DMS53 treated with DMSO at 0.1 percent for 48 hours (cell line): ENCODE results near the gene RAPGEF4.

Source experiments
- DNase-seq: peaks from one replicate; lab custom pipeline; 2025; ENCODE audit not compliant: unreplicated experiment; lab: John Stamatoyannopoulos, UW

The RAPGEF4 gene

DNA sequence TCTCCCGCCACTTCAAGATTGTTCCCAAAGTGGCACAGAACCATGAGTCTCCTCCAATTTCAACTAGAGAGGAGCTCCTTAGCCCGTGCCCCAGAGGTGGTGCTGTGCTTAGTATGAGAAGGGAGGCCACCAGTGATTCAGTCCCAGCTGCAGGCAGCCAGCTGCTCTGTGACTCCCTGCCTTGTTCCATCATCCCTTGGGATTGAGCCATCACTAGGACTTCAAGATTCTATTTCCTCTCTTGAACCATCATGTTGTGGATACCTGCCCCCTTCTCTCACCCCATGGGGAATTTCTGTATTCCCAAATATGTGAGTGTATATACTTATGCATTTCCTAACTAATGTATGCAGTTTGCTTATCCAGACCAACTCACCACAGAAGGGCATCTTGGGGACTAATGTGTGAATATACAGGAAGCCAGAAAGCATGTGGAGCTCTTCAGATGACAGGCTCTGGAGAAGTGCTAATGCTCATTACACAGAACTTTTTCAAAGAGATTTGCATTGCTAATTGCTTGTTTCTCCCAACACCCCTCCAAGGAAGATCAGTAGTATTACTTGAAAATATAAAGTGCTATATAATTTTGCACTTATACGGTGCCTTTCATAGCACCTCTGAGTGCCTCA is 229.0 kb downstream of the RAPGEF4 start:
- DNase-seq = no peak

GRCh38 chr2:172965433-172966212 is 230.0 kb downstream of the RAPGEF4 start:
- DNase-seq = no peak

DNA sequence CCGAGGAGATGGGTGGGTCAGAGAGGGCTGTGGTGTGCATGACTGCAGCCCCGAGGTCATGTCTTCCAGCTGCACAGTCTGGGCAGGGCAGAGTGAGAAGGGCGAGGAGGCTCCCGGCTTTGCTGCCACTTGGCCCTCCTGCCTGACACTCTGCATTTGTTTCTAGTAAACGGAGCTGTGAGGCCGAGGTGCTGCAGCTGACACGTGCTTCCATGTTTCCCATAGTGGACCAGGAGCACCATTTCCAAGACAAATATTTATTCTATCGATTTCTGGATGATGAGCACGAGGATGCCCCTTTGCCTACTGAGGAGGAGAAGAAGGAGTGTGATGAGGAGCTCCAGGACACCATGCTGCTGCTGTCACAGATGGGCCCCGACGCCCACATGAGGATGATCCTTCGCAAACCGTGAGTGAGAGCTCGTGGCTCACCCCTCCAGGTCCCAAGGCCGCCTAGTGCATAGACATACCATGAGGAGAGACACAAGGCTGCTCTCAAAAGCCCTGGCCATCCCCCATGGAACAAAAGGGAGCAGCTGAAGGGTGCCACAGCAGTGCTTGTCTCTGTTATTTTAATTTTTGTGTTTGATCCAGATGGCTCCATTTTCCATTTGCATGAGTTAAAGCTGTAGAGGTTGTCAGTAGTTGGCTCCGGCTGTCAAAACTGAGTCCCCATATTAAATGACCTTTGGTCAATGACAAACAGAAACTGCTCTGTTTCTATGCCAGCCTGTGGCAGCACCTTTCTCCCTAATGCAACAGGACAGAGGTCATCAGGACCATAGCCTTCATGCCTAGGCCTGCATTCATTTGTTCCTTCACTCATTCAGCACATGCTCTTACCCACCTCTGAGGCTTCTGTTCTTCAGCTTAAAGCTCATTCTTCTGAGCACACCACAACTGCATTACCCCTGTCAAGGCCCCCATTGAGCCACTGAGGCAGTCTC is 231.7 kb downstream of the RAPGEF4 start:
- no peak for DNase-seq

DNA sequence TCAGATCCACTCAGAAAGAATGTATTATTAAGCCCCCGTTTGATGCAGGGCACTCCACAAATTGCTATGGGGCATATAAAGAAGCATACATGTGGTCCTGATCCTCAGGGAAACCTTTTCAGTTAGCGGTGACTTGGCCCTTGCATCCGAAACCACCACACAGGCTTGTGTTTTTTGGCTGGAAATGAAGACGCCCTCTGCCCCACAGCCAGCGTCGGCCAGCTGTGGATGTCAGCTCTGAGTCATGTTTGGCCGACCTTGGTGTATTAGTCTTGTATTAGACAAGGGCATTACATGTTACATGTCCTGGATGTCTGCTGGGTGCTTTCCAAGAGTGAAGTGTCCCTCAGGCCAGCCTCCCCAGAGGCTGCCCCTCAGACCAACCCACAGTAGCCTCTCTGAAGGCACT is 232.4 kb downstream of the RAPGEF4 start:
- no peak for DNase-seq

DNA sequence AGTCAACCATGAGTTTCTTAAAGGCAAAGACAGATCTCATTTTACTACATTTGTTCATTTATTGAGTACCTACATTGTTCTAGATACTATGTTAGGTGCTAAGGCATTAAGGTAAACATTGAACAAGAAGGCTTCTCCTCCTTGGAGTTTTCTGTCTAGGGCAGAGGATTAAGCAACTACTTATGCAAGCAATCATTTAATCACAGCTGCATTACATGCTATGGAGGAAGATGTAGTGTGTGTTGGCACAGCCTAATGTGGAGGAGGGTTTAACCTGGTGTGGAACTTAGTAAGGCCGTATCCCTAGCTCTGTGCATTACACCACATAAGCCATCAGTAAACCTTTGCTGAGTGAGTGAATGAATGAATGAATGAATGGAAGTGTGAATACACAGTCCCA is 233.5 kb downstream of the RAPGEF4 start:
- DNase-seq = no peak

DNA sequence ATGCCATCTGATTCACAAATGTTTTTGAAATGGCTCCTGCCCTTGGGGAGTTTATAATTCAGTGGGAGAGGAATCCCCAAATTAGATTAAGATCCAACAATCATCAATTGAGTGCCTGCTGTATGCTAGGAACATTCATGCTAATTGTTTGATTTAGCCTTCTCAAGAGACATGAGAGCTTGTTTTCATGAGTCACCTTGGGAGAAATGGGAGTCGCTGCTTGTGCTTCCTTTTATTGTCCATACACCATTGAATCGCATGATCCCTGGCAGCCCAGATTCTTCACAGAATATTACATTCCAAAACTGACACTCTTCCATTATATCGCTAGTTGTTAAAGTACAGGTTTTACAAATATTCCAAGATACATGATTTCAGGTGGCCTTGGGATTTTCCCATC is 234.0 kb downstream of the RAPGEF4 start:
- no peak for DNase-seq

DNA sequence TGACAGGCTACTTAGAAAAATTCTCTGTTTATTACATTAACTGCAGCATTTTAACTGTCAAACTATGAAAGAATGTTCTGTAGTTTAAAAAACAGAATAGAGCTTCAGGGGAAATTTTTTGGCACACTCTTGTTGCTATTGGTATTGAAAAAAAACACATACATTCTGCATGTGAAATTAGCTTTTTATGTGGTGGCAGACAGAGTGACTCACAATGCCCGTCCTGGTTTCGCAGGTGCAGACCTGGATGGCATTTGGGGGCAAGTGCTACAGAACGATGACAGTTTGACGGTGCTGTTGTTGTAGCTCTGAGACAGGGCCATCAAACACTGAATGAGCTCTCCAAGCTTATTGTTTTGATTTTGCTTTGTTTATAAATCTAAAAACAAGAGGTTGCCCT is 235.0 kb downstream of the RAPGEF4 start:
- no peak for DNase-seq

DNA sequence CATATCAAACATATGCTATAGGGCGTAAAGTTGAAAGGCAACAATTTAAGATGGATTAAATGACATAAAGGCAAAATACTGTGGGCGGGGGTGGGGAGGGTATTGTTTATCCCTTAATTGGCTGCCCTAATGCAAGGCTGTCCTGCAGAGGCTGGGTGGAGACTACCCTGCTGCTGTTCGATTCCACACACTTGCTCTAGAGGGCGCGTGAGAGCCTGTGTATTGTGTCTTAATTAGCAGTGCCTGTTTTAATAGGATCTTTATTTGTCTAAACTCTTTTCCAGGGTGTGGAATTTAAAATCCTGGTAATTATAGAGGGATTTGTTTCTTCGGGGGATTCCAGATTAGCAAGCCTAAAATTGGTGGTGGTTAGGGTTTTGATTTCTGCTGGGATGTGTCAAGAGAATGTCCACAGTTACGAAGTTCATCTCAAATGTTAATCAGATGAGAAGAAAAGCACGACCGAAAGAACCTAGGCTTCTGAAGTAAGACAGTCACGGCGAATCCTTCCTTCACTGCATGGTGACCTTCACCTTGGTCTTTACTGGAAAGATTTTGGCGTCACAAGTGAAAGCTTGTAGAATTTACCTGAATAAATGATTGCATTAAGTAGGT is 236.5 kb downstream of the RAPGEF4 start:
- DNase-seq = peak; percentile 45

GRCh38 chr2:172974762-172975161 is 239.1 kb downstream of the RAPGEF4 start:
- no peak for DNase-seq

- DNase-seq = no peak
These were observed 240.5 kb downstream of the RAPGEF4 start for GRCh38 chr2:172976116-172976515.

DNA sequence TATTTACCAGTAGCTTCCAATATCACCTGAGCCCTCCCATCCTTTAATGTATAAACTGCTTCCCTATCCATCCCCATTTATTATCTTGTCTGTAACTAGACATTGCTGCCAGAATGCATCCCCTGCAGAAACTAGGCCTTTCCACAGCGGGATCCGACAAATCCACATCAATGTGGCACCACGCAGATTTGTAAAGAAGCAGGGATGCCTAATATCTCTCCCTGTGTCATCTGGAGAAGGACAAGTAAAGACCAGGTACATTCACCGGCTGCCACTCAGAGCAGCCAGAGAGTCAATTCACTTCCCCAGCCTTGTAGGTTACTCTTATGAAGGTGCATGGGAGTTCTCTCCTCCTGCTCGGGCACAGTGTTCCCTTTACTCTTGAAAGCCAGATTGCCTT is 241.2 kb downstream of the RAPGEF4 start:
- no peak for DNase-seq

- no peak for DNase-seq
These were observed 241.8 kb downstream of the RAPGEF4 start for GRCh38 chr2:172977270-172978062.

DNA sequence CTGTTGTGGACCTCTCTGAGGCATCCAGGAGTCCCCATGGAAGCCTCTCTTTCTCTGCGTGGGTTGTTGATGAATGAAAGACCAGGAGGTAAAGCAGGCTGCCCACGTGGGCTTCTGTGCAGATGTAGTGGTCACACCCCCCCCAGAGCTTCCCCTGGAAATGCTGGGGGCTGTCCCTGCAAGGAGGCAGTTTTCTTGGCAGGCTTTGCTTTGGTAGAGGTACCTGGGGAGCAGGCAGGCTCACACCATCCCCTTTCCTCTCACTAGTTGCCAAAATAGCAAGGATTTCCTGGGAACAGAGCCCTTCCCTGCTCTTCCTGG is 242.4 kb downstream of the RAPGEF4 start:
- no peak for DNase-seq

DNA sequence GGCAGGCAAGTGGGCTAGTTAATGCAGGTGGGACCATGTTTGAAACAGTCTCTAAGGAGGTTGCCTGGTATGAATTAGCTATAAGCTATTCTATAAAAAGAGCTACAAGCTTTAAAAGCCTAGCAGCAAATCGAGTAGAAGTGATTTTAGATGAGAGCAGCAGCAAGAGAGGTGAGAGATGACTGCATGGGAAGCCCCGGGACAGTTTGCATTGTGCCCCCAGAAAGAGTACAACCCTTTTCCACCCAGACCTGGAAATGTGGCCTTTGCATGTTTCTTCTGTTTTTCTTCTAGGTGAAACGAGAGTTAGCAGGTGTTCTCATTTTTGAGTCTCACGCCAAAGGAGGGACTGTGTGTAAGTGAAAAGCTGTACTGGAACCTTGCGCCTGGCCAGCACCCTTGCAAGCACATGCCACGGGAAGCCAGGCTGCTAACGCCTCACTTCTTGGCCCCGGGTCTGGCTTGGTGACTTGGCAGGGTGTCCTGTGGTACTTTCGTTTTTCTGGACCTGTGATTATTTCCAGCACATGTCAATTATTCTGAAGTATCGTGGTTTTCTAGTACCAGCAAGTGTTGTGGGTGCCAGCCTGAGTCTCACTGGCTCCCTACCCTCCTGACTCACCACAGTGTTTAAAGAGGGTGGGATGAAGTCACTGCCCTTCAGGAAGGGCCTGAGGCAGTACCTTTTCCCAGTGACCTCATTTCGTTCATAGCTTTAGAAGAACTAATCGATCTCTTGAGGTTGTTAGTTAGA is 249.7 kb downstream of the RAPGEF4 start:
- DNase-seq = peak; percentile 85

DNA sequence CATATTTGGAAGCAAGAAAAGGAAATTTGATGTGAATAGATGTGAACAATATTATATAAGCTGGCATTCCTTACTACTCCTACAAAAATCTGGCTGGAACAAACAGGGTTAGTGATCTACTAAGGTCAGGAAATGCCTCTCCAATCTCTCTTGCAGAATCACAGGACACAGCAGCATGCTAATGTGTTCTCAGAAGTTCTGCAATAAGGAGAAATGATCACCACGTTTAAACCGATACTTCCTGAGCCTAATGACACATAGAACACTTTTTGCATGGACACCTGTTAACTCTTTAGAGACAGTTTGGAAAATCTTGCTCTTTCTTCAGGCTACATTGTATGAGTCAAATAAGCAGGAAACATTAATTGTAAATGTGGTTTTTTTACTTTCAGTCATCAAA is 250.4 kb downstream of the RAPGEF4 start:
- DNase-seq = no peak

DNA sequence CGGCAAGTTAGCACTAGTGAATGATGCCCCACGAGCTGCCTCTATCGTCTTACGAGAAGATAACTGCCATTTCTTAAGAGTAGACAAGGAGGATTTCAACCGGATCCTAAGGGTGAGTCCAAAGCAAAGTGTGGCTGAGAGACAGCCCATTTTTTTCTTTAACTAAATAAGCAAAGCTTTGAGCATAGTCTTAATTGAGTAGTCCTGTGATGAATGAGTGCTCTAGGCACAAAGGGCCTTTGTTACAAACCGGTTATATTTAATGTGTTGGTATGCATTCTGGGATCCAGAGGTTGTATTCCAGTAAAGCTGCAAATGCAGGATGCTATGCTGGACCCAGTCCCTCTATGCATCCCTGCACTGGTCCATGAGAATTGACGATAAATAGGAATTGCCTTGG is 253.1 kb downstream of the RAPGEF4 start:
- no peak for DNase-seq

GRCh38 chr2:172991031-172991430 is 255.4 kb downstream of the RAPGEF4 start:
- DNase-seq = no peak

DNA sequence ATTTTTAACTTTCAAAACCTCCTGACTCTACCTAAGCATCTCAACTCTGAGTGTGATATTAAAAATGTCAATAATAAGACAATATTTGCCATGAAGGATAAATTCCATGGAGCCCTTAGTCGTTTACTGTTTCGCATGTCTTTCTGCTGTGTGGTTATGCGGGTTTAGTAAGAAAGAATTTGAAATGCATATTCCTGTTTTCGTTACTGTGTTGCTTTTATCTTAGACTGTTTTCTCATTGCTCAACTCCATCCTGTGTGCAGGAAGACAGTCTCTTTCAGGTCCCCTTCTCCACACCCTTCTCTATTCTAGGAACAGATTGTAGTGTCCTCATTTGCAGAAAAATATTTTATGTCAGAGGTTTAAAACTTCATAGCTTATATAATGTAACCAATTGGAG is 257.5 kb downstream of the RAPGEF4 start:
- DNase-seq = no peak

GRCh38 chr2:172993931-172994717 is 258.5 kb downstream of the RAPGEF4 start:
- peak; percentile 93 for DNase-seq
